ENCODE measurements around the gene SLC47A2. TPM values are rescaled to one million over a fixed set of nuclear protein-coding genes. Genes with fewer than 3 reads are reported as not detected.
"Not testable (repeated sequence)": the region's sequence is repeated elsewhere in the genome, so short reads cannot be mapped to it uniquely, and the experiment has no call there.

SLC47A2 gene
- total and polyA plus RNA-seq, 8 donors, result not detected

DNA sequence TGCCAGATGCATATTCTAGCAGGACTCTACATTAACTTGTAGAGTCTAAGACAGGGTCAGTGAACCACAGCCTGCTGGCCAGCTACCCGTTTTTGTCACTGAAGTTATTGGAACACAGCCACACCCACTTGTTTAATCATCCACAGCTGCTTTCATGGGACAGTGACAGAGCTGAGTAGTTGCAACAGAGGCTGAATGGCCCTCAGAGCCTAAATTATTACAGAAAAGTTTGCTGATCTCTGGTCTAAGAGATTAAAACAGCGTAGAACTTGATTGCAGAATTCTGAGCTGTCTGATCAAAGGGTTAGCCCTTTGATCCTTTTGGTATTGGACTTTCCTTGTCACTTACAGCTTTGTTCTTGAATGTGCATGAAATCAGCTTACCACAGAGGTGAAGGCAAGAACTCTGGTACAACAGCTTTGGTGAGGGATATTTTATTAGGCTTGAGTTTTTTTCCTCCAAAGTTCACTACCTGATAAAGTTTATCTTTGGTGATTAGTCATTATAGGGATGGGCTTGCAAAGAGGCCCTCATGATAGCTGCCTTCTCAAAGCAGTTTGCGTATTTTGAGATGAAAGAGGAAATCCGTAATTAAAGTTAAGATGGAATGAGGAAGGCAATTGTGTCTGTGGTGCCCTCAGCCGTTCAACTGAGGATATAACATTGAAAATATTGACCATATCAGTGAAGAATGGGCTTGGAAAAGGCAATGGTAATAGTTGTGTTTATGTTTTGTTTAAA is 44.2 kb downstream of the SLC47A2 start:
- WGBS, 2 donors, result 47 to 50% methylated on average over 5 of the region's 5 CpGs
- Histone ChIP-seq H3K27me3 (no peaks in the 10 kb centered on the region), H3K9me3 (no peaks in the 10 kb centered on the region), H3K4me1 (peaks cover 0 to 31% (median 26%) of the 10 kb centered on the region in 3 donors), H3K4me3 (no peak overlapping the region), H3K27ac (peak overlapping the region in 2 of 4 donors; percentile 35 to 63), H3K36me3 (peaks cover 0 to 12% (median 0%) of the 10 kb centered on the region in 3 donors)
- TF ChIP-seq, protein P1, sequence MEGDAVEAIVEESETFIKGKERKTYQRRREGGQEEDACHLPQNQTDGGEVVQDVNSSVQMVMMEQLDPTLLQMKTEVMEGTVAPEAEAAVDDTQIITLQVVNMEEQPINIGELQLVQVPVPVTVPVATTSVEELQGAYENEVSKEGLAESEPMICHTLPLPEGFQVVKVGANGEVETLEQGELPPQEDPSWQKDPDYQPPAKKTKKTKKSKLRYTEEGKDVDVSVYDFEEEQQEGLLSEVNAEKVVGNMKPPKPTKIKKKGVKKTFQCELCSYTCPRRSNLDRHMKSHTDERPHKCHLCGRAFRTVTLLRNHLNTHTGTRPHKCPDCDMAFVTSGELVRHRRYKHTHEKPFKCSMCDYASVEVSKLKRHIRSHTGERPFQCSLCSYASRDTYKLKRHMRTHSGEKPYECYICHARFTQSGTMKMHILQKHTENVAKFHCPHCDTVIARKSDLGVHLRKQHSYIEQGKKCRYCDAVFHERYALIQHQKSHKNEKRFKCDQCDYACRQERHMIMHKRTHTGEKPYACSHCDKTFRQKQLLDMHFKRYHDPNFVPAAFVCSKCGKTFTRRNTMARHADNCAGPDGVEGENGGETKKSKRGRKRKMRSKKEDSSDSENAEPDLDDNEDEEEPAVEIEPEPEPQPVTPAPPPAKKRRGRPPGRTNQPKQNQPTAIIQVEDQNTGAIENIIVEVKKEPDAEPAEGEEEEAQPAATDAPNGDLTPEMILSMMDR (IDR thresholded peaks at IDR 0.05), result no peak
- ATAC-seq, result peak; percentile 74 to 85 (median 80)
- peak in 2 of 6 donors; percentile 44 to 56 for DNase-seq
- intact Hi-C loops (cut with DNase I), result no loop called here
- FAIRE-seq, result no peak

GRCh38 chr17:19671433-19671832 is 45.0 kb downstream of the SLC47A2 start:
- Histone ChIP-seq H3K4me3 (no peak overlapping the region), H3K4me1 (peaks cover 0 to 31% (median 26%) of the 10 kb centered on the region in 3 donors), H3K36me3 (peaks cover 0 to 12% (median 0%) of the 10 kb centered on the region in 3 donors), H3K9me3 (no peaks in the 10 kb centered on the region), H3K27ac (peak overlapping the region in 2 of 4 donors; percentile 35 to 63), H3K27me3 (no peaks in the 10 kb centered on the region)
- 70 to 74% methylated on average over 4 of the region's 4 CpGs for WGBS, 2 donors
- no peak for ATAC-seq
- DNase-seq, result no peak
- no peak for FAIRE-seq
- intact Hi-C loops (cut with DNase I), result no loop called here
- TF ChIP-seq, protein P1 (IDR thresholded peaks at IDR 0.05), result no peak

GRCh38 chr17:19670908-19671307 is 45.5 kb downstream of the SLC47A2 start:
- DNase-seq (no peak), FAIRE-seq (no peak), ATAC-seq (no peak)
- Histone ChIP-seq H3K36me3 (peaks cover 0 to 10% (median 0%) of the 10 kb centered on the region in 3 donors), H3K4me1 (peaks cover 0 to 31% (median 26%) of the 10 kb centered on the region in 3 donors), H3K4me3 (no peak overlapping the region), H3K9me3 (no peaks in the 10 kb centered on the region), H3K27me3 (no peaks in the 10 kb centered on the region), H3K27ac (no peak overlapping the region)
- 86 to 89% methylated on average over 2 of the region's 2 CpGs for WGBS, 2 donors
- intact Hi-C loops (cut with DNase I), result no loop called here
- TF ChIP-seq, protein P1 (IDR thresholded peaks at IDR 0.05), result no peak

DNA sequence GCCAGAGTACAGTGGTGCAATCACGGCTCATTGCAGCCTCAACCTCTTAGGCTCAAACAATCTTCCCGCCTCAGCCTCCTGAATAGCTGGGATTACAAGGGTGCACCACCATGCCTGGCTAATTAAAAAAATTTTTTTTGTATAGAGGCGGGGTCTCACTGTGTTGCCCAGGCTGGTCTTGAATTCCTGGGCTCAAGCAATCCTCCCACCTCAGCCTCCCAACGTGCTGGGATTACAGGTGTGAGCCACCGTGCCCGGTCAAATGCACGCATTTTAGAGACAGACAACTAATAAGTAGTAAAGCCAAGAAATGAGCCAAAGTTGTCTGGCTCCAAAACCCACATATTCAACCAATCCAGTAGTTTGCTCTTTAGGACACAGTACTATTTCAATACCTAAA is 46.7 kb downstream of the SLC47A2 start:
- not testable (repeated sequence) for H3K36me3 ChIP-seq

GRCh38 chr17:19664821-19665181 is 51.6 kb downstream of the SLC47A2 start:
- Histone ChIP-seq H3K27me3 (no peaks in the 10 kb centered on the region), H3K9me3 (no peaks in the 10 kb centered on the region), H3K4me3 (no peak overlapping the region), H3K27ac (no peak overlapping the region), H3K4me1 (peaks cover 0 to 15% (median 13%) of the 10 kb centered on the region in 3 donors), H3K36me3 (peaks cover 0 to 26% (median 0%) of the 10 kb centered on the region in 3 donors)
- DNase-seq, result no peak
- ATAC-seq, result no peak
- intact Hi-C loops (cut with DNase I), result no loop called here
- TF ChIP-seq, protein P1 (IDR thresholded peaks at IDR 0.05), result no peak
- 93 to 94% methylated on average over 4 of the region's 4 CpGs for WGBS, 2 donors
- FAIRE-seq, result no peak

More for the DNA sequence above, 46.7 kb downstream of the SLC47A2 start:
- DNase-seq; H3K4me3 ChIP-seq; H3K27me3 ChIP-seq; H3K27ac ChIP-seq; FAIRE-seq; intact Hi-C loops (cut with DNase I); H3K9me3 ChIP-seq; ATAC-seq: not testable (repeated sequence)
- peaks cover 0 to 31% (median 21%) of the 10 kb centered on the region in 3 donors for H3K4me1 ChIP-seq
- WGBS, 2 donors, result 96 to 99% methylated on average over 7 of the region's 7 CpGs

Data from pancreas (tissue), 10 donors.